GM19023 (cell line): Measurements from ENCODE around the gene TBX15.

Experiments used
- ATAC-seq: cut with Tn5 transposase; IDR thresholded peaks from one replicate; pipeline ENCODE4 v1.9.1; 2021; ENCODE audit warnings: mild to moderate bottlenecking, moderate library complexity; ENCODE audit not compliant: unreplicated experiment

TBX15 gene

DNA sequence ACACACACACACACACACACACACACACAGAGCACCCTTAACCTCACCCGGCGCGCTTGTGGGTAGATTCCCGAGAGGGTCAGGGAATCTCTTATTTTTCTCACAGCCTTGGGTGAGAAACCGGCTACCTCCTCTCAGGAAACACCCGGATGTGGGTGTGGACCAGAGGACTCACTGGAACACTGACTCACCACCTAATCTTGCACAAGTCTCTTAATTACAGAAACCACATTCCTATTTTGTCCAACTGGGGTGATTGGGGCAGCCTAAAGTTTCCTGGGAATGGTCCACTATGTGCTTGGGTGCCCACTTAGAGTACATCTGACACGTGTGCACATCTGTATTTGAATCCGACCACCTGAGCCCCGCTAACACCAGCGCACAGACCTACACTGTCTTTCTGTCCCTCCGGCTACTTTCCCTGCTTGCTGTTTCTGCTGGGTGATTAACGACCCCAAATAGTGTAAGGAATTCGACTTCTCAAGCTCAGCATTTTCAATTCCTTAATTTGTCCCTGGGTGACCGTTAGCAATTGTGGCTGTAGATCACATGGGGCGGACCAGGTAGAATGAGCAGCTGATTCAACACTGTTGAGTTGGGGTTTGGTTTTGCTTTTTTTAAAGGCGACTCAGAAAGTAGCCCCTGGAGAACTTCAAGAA, 14.0 kb upstream of the TBX15 start:
- no peak for ATAC-seq

- ATAC-seq = no peak
Observed at GRCh38 chr1:119001181-119002027, 13.3 kb upstream of the TBX15 start.

GRCh38 chr1:119000371-119001180, 12.4 kb upstream of the TBX15 start:
- no peak for ATAC-seq

DNA sequence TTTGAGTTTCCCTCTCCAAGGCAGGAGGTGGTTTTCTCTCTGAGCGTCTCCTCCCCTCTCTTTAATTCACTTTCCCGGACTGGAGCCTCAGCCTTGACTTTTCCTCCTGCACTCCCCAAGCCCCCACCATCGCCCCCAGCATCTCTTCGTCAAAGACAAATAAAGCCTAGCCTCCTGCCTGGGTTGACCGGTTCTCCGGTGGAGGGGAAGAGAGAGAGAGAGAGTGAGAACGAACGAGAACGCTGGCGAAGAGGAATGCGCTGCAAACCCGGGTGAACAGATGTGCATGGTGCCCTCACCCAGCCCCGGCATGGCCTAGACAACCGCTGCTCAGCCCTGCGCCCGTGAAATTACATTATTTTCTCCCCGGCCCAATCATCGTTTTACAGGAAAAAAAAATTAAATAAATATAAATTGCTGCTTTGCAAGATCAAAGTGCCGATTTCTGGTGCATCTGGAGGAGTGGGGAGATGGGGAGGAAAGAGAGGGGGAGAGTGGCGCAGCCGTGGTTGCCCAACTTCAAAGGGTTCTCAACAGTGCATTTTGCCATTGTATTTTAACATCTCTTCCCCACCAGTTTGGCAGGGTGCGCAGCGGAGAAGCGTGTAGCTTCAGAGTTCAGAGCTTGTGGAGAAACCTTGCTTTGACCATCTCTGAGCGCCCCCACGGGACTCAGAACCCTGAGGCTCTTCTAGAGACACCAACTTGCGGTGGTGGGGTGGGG, 11.4 kb upstream of the TBX15 start:
- ATAC-seq = no peak

DNA sequence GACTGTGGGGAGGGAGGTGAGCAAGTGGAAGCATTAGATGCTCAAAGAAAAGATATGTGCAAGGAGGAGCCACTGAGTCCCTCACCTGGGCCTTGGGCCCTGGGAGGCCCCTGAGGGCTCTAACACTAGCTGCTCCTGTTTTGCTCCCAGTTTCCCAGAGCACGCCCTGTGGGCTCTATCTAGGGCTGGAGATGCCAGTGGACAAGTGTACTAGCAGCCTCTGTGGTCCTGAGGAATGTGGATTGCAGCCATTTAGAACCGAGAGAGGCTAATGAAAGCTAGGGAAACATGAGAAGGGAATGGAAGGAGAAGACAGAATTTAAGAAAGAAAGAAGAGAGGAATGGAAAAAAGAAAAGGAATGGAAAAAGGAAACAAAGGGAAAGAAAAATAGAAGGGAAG, 10.0 kb upstream of the TBX15 start:
- ATAC-seq = no peak

GRCh38 chr1:118997225-118997624, 9.1 kb upstream of the TBX15 start:
- no peak for ATAC-seq

DNA sequence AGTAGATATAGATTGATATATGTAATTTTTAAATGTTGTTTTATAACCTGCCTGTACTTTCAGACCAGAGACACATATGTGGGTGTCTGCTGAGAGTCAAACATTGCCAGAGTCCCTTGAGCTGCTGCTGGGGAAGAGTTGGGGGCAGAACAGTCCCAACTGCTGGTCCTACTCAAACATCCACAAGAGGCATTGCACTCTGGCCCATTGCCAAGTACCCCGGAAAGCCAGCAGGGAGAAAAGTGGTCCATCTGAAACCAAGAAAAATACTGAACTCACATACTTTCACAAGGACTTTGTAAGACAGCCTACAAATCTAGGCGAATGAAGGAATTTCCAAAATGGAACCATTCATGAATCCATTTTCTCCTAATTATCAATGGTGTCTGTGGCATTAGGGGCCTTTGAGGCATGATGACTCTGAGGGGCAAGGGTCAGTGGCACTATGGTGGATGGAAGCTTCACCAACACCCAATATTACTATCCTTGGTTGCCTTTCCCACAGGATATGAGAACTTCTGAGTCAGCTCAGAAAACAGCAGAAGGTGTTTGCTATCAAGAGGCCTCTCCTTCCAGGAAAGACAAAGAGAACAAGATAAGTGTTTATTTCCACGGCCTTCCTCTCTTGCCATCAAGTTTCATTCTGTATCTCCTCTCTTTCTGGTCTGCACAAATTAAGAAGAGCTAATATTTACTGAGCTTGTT, 7.3 kb upstream of the TBX15 start:
- ATAC-seq = no peak

- no peak for ATAC-seq
Observed at GRCh38 chr1:118993700-118994026, 5.5 kb upstream of the TBX15 start.

DNA sequence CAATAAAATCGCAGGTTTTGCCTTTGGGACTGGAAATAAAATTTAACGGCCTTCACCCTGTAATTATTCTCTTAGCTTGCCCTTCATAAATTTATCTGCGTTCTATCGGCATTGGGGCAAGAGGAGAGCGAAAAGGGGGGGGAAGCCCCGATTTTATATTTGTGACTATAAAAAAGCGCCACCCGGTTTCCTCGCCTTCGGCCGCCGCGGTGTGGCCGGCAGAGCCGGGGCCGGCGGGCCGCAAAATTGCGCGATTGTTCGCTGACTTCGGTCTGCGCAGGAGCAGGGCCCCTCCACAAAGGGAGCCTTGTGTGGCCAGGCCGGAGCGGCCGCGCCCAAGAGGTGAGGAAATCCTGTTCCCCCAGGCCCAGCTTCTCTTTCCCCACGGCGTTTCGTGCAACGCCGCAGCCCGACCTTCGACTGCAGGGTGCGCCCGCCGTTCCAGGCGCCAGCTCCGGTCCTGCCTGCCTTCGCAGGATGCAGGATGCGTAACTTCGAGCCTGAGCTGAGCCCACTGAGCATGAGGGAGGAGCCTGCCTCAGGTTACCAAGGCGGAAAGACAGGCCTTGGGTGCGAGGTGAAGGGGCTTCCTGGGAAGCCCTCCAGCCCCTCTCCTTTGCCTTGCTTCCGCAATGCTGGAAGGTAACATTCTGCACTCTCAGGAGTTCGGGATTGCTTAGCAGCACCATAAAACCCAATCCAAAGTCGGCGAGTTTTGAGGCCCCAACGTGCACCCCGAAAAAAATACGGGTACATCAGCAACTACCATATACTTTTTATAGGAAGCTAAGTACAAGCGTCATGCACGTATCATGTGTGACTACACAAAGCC, 4.9 kb upstream of the TBX15 start:
- ATAC-seq = no peak

- ATAC-seq = no peak
Observed at GRCh38 chr1:118992237-118992825, 4.2 kb upstream of the TBX15 start.

DNA sequence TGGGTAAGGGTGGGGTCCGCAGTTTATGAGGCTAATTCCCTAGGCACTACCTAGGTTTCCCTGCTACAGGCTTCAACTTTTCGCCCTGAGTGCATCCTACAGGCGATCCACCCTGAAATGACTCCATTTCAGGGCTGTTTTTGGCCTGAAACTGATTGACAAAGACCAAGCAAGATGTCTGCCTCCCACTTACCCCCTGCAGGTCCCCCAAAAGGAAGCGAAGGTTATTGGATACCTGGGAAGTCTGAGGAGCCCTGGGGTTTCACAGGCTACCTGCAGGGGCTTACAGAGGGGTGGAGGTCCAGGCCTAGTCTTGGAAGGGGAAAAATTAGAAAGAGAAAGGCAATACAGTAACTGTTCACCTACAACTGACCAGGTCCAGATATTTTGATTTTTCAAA, 3.3 kb upstream of the TBX15 start:
- no peak for ATAC-seq

DNA sequence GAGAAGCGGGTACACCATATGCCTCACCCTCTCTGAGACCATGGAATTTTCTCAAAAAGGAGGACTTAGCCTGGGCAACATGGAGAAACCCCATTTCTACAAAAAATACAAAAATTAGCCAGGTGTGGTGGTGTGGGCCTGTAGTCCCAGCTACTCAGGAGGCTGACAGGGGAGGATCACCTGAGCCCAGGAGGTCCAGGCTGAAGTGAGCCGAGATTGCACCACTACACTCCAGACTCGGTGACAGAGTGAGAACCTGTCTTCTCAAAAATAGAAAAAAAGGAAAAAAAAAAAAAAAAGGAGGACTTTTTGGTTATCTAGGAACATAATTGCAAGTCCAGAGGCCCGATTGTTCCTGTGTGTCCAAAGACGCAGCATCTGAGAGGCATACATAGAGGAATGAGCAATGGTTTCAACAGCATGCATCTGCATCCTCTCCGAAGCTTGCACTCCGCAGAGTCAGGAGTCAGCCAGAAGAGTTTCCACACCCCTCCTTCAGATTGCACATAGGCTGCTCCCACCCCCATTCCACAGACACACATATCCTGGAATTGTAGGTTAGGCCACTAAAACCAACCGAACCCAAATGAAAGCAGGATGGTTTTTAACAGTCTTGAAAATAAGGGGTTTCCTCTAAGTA, 2.5 kb upstream of the TBX15 start:
- no peak for ATAC-seq

DNA sequence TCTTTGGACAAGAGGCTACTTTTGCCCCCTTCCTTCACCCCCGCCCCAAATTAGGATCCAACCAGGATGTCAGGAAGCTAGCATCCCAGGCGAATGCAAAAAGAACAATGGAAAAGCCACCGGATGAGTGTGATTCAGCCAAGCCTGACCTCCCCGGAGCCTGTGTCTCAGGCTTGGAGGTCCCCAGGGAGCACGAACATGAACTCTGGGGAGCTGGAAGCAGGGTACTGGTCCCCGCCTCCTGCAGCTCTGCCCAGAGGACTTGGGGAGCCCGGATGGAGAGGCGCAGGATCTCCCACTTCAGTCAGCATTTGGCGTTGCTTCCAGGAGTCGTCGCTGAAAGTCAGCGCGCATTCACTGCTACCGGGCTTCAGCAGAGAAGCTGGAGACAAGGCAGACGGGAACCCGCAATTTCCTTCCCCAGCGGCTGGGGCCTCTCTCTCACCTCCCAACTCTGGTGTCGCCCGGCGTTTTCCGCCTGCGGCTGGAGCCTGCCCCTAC, 1.8 kb upstream of the TBX15 start:
- no peak for ATAC-seq

DNA sequence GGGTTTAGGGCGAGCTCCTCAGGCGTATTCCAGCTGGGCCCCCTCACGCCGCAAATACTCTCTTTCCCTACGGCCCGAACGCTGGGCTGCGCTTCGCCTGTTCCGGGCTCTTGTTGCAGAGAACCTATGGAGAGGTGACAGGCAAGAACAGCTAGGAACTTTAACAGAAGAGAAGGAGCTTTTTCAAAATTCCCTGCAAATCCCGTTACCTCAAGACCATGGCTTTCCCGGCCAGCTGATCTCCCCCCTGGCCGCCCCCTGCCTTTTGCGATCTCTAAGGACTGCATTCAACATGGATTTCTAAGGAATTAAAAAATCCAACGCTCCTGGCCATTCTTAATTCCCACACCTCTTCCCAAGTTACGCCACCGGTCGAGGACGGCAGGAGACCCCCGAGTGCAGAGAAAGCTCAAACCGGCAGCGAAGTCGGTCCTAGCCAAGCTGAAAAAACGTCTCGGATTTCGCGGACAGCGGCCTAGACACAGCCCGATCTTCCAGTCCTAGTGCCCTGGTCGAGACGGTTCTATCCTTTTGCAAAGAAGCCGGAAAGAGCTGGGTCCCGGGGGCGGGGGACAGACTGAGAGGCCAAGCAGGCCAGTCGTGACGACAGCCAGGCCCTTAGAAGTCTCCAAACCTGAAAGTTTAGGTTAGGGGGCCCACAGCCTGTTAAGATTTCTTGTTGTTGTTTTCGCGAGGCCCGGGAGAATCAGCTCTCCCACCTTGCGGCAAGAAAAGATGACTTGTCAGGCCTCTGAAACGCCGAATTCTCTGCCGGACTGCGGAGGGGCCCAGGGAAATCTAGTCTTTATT, 1.1 kb upstream of the TBX15 start:
- no peak for ATAC-seq

DNA sequence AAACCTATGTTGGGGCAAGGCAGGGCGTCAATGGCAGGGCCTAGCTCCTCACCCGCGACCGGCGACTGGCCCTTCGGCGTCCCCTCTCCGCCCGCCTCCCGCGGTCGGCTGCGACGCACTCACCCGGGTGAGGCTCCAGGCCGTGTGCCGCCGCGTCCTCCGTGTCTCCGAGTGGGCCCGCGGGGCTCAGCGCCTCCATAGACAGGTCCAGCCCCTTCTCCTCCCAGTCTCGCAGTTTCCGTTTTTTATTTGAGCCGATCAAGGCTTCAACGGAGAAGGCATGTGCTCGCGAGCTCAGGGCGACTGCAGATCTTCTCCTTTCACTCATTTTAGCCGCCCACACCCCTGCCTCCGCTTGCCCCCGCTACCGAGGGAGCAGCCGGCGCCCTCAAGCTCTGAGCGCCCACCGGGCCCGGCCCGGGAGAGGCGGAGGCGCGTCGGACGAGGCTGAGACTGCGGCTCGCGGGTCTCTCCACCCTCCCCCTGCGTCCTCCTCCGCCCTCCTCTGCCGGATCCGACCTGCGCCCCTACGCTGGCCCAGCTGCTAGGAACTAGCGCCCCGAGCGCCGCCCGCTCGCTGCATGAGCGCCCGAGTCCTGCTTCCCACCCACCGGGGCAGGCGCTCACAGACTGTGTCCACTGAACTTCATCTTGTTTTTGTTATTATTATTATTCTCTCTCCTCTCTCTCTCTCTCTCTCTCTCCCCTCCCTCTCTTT, 516 bp downstream of the TBX15 start:
- ATAC-seq = peak; percentile 38

DNA sequence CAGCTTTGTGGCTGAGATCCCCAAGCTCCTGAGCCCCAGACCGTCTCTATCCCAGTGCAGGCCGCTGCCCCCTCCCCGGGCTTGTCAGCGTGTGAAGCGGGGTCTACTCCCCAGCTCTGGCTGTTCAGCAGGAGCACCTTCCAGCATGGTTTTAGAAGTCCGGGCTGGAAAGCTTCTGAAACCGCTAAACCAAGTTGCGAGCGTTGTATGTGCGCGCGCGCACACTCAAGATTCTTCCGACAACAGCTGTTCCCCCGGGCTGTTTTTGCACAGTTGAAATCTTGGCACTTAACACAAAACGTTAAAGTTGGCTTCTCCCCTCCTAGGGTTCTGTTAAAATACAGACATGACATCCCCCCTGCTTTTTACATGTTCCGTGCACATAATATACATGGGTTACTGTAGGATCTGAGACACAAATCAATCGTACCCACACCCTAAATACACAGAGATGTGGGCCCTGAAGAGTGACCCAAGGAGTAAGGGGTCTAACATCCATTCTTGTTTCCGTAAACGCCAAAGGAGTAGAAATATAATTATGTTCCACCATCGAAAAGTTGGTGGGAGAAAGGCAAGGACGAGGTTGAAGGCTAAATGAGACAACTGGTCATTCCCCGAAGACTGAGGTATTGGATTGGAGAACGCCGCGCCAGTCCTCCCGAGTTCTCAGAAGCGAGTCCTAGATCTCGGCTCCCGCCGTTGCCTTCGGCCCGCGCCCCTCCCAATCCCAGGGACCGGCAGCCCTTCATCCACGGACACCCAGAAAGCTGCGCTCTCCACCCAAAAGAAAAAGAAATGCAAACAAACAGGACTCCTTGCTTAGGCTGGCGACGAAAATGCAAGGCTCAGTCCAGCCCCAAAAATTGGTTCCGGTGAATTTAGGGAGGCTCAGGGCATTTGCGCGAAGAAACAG, 1.3 kb downstream of the TBX15 start:
- no peak for ATAC-seq
